Suppressor macrophage treated with lipopolysaccharide for 1 hour (primary cell): ENCODE data around the gene LINC00237.

Source experiments
- DNase-seq, 3 donors: peaks; one replicate each; pipeline ENCODE4 v3.0.0-alpha.2; 2020 to 2022

The LINC00237 gene

DNA sequence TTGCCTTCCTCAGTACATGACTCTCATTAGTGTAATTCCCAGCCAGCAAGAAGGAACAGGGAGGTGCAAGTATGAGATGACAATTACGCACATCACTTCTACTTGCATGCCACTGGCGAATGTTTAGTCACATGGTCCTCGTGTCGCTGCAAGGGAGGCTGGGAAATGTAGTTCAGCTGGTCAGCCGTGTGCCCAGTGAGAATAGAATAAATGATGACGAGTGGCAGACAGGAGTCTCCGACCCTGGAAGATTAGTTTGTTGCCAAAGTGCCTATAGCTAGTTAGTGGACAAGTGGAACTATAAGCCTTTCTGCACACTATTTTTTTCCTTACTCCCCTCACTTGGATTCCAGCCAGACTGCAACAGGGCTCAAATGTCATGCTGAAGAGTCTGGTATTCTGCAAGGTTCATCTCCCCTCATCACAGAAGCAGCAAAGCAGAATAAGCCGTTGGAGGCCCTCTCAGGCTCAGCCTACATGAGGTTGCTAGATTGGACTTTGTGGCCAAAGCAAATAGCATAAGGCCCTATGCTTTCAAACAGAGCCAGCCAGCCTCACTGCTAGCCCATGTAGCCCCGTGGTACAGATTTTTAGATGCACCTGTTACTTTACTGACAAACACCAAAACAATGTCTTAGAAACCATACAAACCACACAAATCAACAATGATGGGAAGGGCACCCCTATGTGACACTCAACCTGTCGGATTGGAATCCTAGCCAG lies 9.7 kb downstream of the LINC00237 start:
- peak; percentile 63 to 67 (median 64) for DNase-seq

GRCh38 chr20:21092806-21093205 lies 13.4 kb downstream of the LINC00237 start:
- peak; percentile 34 to 44 (median 44) for DNase-seq

- DNase-seq = no peak
Observed at GRCh38 chr20:21090721-21091120, 15.4 kb downstream of the LINC00237 start.

DNA sequence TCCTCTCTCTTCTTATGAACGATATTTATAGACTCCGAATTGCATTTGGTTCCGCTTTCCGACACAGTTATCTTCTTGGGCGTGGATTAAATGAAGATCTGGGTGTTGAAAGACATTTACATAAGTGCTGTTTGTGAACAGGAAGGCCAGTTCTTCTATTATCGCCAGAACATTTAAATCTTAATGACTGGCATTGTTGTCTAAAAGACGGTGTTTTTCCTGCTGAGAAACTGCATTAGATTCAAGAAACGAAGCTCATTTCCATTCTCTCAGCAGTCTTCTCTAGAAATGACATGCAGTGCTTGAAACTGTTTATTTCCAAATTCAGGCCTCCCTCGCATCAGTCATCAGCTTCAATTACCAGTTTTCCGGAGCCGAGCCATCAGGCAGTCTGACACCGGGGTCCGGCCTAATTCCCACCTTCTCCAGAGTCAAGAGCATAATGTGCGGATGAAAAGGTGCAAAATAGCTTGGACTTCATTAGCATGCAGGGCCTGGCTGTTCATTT lies 16.0 kb downstream of the LINC00237 start:
- DNase-seq = peak; percentile 28 to 37 (median 31)

DNA sequence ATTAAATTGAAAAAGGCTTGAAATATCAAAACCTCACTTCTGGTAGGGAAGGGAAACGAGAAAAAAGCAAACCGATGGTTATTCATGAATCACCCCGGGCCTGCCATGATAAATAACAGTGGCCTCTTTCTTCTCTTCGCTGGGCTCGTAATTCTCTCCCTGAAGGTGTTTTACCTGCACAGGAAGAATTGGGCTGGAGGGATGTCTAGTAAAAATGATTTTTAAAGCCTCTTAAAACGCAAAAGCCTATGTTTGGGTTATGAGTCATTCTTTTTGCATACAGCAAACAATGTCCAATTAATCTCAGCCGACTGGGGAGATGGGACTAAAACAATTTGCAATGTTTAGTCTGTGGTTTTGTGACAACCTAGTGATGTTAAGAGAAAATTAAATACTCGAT lies 16.8 kb downstream of the LINC00237 start:
- DNase-seq = no peak

GRCh38 chr20:21087862-21088540 lies 18.2 kb downstream of the LINC00237 start:
- DNase-seq = no peak

GRCh38 chr20:21083825-21084325 lies 22.3 kb downstream of the LINC00237 start:
- DNase-seq = no peak

- no peak for DNase-seq
Observed at GRCh38 chr20:21082584-21082983, 23.6 kb downstream of the LINC00237 start.

DNA sequence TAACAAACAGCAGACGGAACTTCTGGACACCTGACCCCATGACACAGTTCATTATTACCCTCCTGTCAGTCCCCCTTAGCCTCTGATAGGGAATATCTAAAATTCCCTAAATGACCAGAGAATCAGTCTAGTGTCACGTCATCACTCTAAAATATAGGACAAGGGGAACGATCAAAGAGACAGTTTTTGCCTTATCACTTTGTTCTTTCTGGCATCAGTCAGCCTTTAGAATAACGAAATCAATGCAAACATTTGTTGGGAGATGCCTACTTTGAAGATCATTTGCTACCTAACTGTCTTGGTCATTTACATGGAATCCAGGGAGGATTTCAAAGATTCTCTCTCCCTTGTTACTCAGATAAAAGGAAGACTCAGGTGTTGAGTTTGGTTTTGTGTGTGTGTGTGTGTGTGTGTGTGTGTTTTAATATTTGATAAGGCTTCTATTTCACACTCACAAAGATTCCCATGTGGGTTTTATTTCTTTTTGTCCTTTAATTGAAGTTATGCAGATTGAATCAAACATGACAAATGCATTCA lies 28.3 kb downstream of the LINC00237 start:
- no peak for DNase-seq

GRCh38 chr20:21076073-21076472 lies 30.1 kb downstream of the LINC00237 start:
- DNase-seq = no peak

- no peak for DNase-seq
Observed at GRCh38 chr20:21075471-21075870, 30.7 kb downstream of the LINC00237 start.

GRCh38 chr20:21074605-21075336 lies 31.4 kb downstream of the LINC00237 start:
- DNase-seq = no peak

- DNase-seq = no peak
Observed at GRCh38 chr20:21067255-21067654, 38.9 kb downstream of the LINC00237 start.

DNA sequence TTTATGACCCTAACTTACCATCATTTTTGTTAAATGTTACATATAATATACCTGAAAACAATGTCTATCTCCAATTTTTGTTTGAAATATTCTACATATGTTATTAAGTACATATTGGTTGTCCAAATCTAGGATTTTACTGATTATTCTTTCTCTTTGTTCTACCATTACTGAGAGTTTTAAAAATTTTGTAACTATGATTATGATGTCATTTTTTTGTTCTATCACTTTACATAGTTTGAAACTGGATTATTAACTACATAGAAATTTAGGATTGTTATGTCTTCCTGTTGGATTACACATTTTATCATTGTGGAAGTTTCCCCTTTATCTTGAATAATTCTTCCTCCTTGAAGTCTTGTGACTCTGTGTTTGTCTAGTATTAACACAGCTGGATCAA lies 41.2 kb downstream of the LINC00237 start:
- no peak for DNase-seq

DNA sequence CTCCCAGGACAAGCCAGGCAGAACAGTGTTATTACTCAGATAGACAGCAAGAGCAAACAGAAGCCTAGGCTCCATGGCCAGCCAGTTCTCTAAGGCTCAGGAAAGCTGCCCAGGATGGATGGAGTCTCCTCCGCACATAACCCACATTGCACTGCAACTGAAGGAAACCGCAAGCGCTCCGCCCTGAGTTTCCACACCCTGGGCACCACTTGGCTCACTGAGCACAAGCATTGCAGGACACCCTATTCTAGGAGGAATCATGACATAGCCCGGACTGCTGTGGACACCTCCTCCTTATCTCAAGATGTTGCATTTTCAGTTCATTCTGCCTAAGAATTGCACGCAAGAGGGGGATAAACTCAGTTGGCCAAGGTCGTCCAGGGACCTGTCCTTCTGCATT lies 42.9 kb downstream of the LINC00237 start:
- DNase-seq = no peak

GRCh38 chr20:21053002-21053762 lies 53.0 kb downstream of the LINC00237 start:
- no peak for DNase-seq

- DNase-seq = no peak
Observed at GRCh38 chr20:21052686-21053001, 53.5 kb downstream of the LINC00237 start.

- no peak for DNase-seq
Observed at GRCh38 chr20:21052241-21052640, 53.9 kb downstream of the LINC00237 start.

DNA sequence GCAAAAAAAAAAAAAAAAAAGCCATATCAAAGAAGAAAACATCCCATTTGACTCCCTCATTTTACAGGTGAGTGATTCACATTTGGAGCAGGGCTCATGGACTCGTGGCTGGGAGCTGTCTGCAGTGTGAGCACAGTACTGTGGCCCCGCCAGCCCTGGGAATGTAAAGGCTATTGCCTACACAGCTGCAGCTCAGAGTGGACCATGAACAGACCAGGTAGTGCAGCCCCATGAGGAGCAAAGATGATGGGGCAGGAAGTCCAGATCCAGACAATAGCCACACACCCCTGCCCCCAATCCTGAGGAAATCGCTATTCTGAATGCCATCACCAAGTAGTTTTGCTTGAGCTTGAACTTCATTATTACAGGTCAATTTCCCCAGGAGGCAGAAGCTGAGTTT lies 55.4 kb downstream of the LINC00237 start:
- DNase-seq = no peak

GRCh38 chr20:21049305-21049828 lies 56.8 kb downstream of the LINC00237 start:
- no peak for DNase-seq

DNA sequence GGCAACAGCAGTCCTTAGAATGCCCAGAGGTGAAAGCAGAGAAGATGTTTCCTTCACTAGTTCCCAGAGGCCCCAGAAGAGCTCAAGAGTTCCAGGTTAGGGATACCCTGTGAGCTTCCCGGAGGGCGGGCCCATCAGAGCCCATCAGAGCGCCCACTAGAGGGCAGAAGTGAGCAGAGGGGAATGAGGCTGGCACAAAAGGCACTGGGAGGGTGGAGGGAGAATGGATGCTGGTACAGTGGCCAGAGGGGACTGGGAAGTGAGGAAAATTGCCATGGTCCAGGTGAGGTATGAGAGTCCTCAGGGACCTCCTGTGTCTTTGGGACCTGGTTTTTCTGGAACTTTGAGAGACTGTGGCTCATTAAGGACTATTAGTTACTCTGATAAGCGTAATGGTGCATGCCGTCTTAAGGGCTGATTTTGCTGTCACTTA lies 57.3 kb downstream of the LINC00237 start:
- DNase-seq = peak; percentile 46 to 83 (median 69)

- DNase-seq = peak in 2 of 3 donors; percentile 12 to 14
Observed at GRCh38 chr20:21047981-21048380, 58.2 kb downstream of the LINC00237 start.
